A673 (cell line): ENCODE results near the gene ASB6.

Source experiments
- CTCF ChIP-seq: fragments of 300-800, 200-600 bp; sonication (generic); conservative IDR thresholded peaks from 2 replicates; pipeline ENCODE4 v1.5.1; 2017; ENCODE audit warnings: low read depth, mild to moderate bottlenecking, antibody characterized with exemption, low read length, moderate library complexity, mixed read lengths
- EZH2 ChIP-seq: fragments of 200-600 bp; sonication (generic); IDR thresholded peaks from 2 replicates; pipeline ENCODE4 v1.6.1; 2017; ENCODE audit warnings: borderline replicate concordance, low read depth, mild to moderate bottlenecking, mixed read lengths, antibody characterized with exemption, low read length; ENCODE audit not compliant: poor library complexity, severe bottlenecking

- TF ChIP-seq CTCF = no peak
- TF ChIP-seq EZH2 = no peak
Observed at GRCh38 chr9:129667378-129667777, 25.4 kb upstream of the ASB6 start.
